Breast epithelium (tissue), 4 donors: ENCODE results near the gene SERPINA7. TPM values are rescaled to one million over a fixed set of nuclear protein-coding genes. Genes with fewer than 3 reads are reported as not detected.

Experiments used
- DNase-seq, 2 donors: peaks; one replicate each; pipeline ENCODE4 v3.0.0-alpha.2; 2019; ENCODE audit warnings: low spot score in 2 of 2
- H3K27ac ChIP-seq, 2 donors: fragments of 200-600 bp; sonication (generic) in 1 of 2; one replicate each; pipeline ENCODE4 v1.5.1; 2016 to 2019; ENCODE audit warnings: mild to moderate bottlenecking in 1 of 2
- H3K27me3 ChIP-seq, 2 donors: fragments of 200-600 bp; sonication (generic) in 1 of 2; one replicate each; pipeline versions ENCODE4 v1.5.1 to v1.6.0; 2017 to 2019; ENCODE audit warnings: control low read depth in 1 of 2, mild to moderate bottlenecking in 1 of 2
- H3K36me3 ChIP-seq: fragments of 200-600 bp; one replicate; pipeline ENCODE4 v1.5.1; 2019
- H3K4me1 ChIP-seq, 2 donors: fragments of 200-600 bp; sonication (generic); one replicate each; pipeline ENCODE4 v1.5.1; 2016 to 2019; ENCODE audit warnings: control low read depth in 1 of 2
- H3K4me3 ChIP-seq, 3 donors: fragments of 200-600 bp; sonication (generic); 1 replicate in 2 of 3; 2 replicates in 1 of 3; pipeline ENCODE4 v1.5.1; 2016 to 2019; ENCODE audit warnings: mild to moderate bottlenecking in 3 of 3, moderate library complexity in 2 of 3
- H3K9me3 ChIP-seq, 2 donors: fragments of 200-600 bp; sonication (generic) in 1 of 2; one replicate each; pipeline ENCODE4 v1.5.1; 2016 to 2019; ENCODE audit warnings: control low read depth in 1 of 2
- CTCF ChIP-seq, 3 donors: fragments of 450-650 bp; IDR thresholded peaks; one replicate each; pipeline ENCODE4 v1.5.1; 2016 to 2017; ENCODE audit warnings: antibody characterized with exemption in 3 of 3, mild to moderate bottlenecking in 3 of 3, moderate library complexity in 3 of 3
- POLR2A ChIP-seq: fragments of 450-650 bp; IDR thresholded peaks from one replicate; pipeline ENCODE4 v1.6.1; 2016; ENCODE audit warnings: antibody characterized with exemption, mild to moderate bottlenecking, moderate library complexity
- POLR2AphosphoS5 ChIP-seq, 3 donors: sonication (generic); formaldehyde crosslinking; IDR thresholded peaks; one replicate each; pipeline ENCODE4 v1.6.1; 2017; ENCODE audit warnings: antibody characterized with exemption in 3 of 3
- intact Hi-C: fragments of 100-400 bp; cut with DNase I; formaldehyde crosslinking; loops from one replicate; pipeline ENCODE4 v1.15.1; 2023; ENCODE audit warnings: low total_unique reads
- total RNA-seq, 3 donors: library from RNA; depleted of rRNA; stranded (reverse); fragments of >200 nt; gene quantifications; one replicate each; pipeline ENCODE4 v1.1.0, GENCODE V29; 2016

SERPINA7 gene
- not detected for total RNA-seq

- Histone ChIP-seq H3K27ac (no peak within 1 kb of the TSS), H3K27me3 (peaks cover 0 to 88% of the 10 kb centered on the region in 2 donors), H3K9me3 (no peaks in the 10 kb centered on the region), H3K4me1 (no peaks in the 10 kb centered on the region), H3K36me3 (no peaks in the 10 kb centered on the region), H3K4me3 (no peak within 1 kb of the TSS)
- intact Hi-C loops = no loop called here
- TF ChIP-seq POLR2A (no peak), POLR2AphosphoS5 (IDR thresholded peaks at IDR 0.05) (no peak), CTCF (IDR thresholded peaks at IDR 0.05) (no peak)
- no peak for DNase-seq
These were observed at the start of gene SERPINA7 for GRCh38 chrX:106038625-106039024. Gene SERPINA7, minus strand, starts transcription at chrX:106038727. Its CDS starts 1,669 bp downstream, at chrX:106037058.

DNA sequence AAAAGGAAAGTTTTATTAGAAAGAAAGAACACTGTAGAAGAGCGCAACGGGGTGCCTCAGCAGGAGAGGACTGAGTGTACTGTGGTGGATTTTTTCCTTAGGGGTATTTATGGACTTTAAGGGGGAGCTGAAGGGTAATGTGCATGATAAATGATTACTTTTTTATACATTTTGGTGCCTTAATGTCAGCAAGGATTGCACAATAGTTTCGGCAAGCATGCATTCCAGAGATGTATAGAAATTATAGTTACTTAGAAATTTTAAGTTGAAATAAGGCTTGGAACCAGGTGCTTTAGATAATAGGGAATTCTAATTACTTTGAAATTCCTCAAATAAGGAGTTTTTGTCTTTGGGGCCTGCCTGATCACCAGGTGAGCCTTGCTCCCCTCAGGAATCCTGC, 30.5 kb upstream of the SERPINA7 start:
- intact Hi-C loops = no loop called here

GRCh38 chrX:106050054-106050453, 11.5 kb upstream of the SERPINA7 start:
- H3K9me3 ChIP-seq = no peaks in the 10 kb centered on the region
- intact Hi-C loops = no loop called here

More for the DNA sequence above, 30.5 kb upstream of the SERPINA7 start:
- TF ChIP-seq POLR2AphosphoS5 (IDR thresholded peaks at IDR 0.05) (no peak), POLR2A (no peak), CTCF (IDR thresholded peaks at IDR 0.05) (no peak)
- Histone ChIP-seq H3K9me3 (peaks cover 0 to 5% of the 10 kb centered on the region in 2 donors), H3K4me3 (no peak overlapping the region), H3K27me3 (peaks cover 0 to 40% of the 10 kb centered on the region in 2 donors), H3K4me1 (no peaks in the 10 kb centered on the region), H3K27ac (no peak overlapping the region), H3K36me3 (no peaks in the 10 kb centered on the region)
- DNase-seq = no peak

GRCh38 chrX:106042296-106042695, 3.8 kb upstream of the SERPINA7 start:
- Histone ChIP-seq H3K4me1 (no peaks in the 10 kb centered on the region), H3K36me3 (no peaks in the 10 kb centered on the region), H3K4me3 (no peak overlapping the region), H3K27me3 (peaks cover 0 to 73% of the 10 kb centered on the region in 2 donors), H3K9me3 (no peaks in the 10 kb centered on the region), H3K27ac (no peak overlapping the region)
- no peak for DNase-seq
- TF ChIP-seq POLR2AphosphoS5 (IDR thresholded peaks at IDR 0.05) = no peak
- no peak for TF ChIP-seq POLR2A
- no peak for TF ChIP-seq CTCF (IDR thresholded peaks at IDR 0.05)
- intact Hi-C loops = no loop called here

More at GRCh38 chrX:106050054-106050453, 11.5 kb upstream of the SERPINA7 start:
- DNase-seq = no peak
- H3K4me3 ChIP-seq = no peak overlapping the region
- no peak overlapping the region for H3K27ac ChIP-seq
- H3K36me3 ChIP-seq = no peaks in the 10 kb centered on the region
- TF ChIP-seq POLR2A (no peak), CTCF (IDR thresholded peaks at IDR 0.05) (no peak), POLR2AphosphoS5 (IDR thresholded peaks at IDR 0.05) (no peak)
- H3K27me3 ChIP-seq = peaks cover 0 to 28% of the 10 kb centered on the region in 2 donors
- H3K4me1 ChIP-seq = no peaks in the 10 kb centered on the region

GRCh38 chrX:106040861-106041260, 2.3 kb upstream of the SERPINA7 start:
- no peaks in the 10 kb centered on the region for H3K4me1 ChIP-seq
- H3K27me3 ChIP-seq = peaks cover 0 to 85% of the 10 kb centered on the region in 2 donors
- H3K9me3 ChIP-seq = no peaks in the 10 kb centered on the region
- TF ChIP-seq POLR2A (no peak), POLR2AphosphoS5 (IDR thresholded peaks at IDR 0.05) (no peak), CTCF (IDR thresholded peaks at IDR 0.05) (no peak)
- DNase-seq = no peak
- H3K27ac ChIP-seq = no peak overlapping the region
- no peak overlapping the region for H3K4me3 ChIP-seq
- intact Hi-C loops = no loop called here
- no peaks in the 10 kb centered on the region for H3K36me3 ChIP-seq
